Adrenal gland (tissue), 5 donors: ENCODE measurements around the gene AGO3.

Experiments
- CTCF ChIP-seq, 6 experiments: fragments of 450-650 bp in 4 of 6; fragments of 200-600 bp in 2 of 6; sonication (generic) in 1 of 6; IDR thresholded peaks; 1 replicate in 5 of 6; 2 replicates in 1 of 6; pipeline versions ENCODE4 v1.5.1 to v1.8.0; 2016 to 2021; ENCODE audit warnings: antibody characterized with exemption in 6 of 6, mild to moderate bottlenecking in 2 of 6, moderate library complexity in 1 of 6
- POLR2A ChIP-seq, 2 donors: fragments of 450-650 bp; IDR thresholded peaks; one replicate each; pipeline ENCODE4 v1.6.1; 2017; ENCODE audit warnings: antibody characterized with exemption in 2 of 2, mild to moderate bottlenecking in 2 of 2, moderate library complexity in 1 of 2
- donor health status: DM: no; HTN: no; CAD: no.

- TF ChIP-seq CTCF (IDR thresholded peaks at IDR 0.05) (no peak), POLR2A (IDR thresholded peaks at IDR 0.05) (no peak)
These were observed 37.5 kb downstream of the AGO3 start for GRCh38 chr1:35968396-35968795.
